Activated B cell treated with CpG ODN at 0.5 μM for 24 hours (primary cell): ENCODE results near the gene HIVEP2. TPM values are rescaled to one million over a fixed set of nuclear protein-coding genes. Genes with fewer than 3 reads are reported as not detected.

Experiments used
- ATAC-seq: fragments of 200-7000 bp; cut with Tn5 transposase; one replicate; pipeline ENCODE4 v1.10.0; 2021; ENCODE audit warnings: low read depth, mild to moderate bottlenecking, moderate library complexity
- CTCF ChIA-PET: fragments of 350-600 bp; sonication (Branson Sonifier 250); formaldehyde crosslinking; loops from one replicate; lab custom pipeline; 2021; ENCODE audit warnings: antibody characterized with exemption; lab: Charles Lee
- POLR2A ChIA-PET: fragments of 350-600 bp; sonication (Branson Sonifier 250); formaldehyde crosslinking; loops from one replicate; lab custom pipeline; 2021; ENCODE audit warnings: antibody characterized with exemption; lab: Charles Lee
- DNase-seq: peaks from one replicate; pipeline ENCODE4 v3.0.0; 2022
- H3K27ac Mint-ChIP-seq: one replicate; pipeline ENCODE4 v1.8.0; 2020; ENCODE audit warnings: mixed read lengths
- H3K27me3 Mint-ChIP-seq: one replicate; pipeline ENCODE4 v1.8.0; 2021; ENCODE audit warnings: mixed read lengths
- H3K36me3 Mint-ChIP-seq: one replicate; pipeline ENCODE4 v1.8.0; 2021; ENCODE audit warnings: low read depth, mixed read lengths
- H3K4me1 Mint-ChIP-seq: one replicate; pipeline ENCODE4 v1.8.0; 2021; ENCODE audit warnings: mixed read lengths
- H3K4me3 Mint-ChIP-seq: one replicate; pipeline ENCODE4 v1.8.0; 2020; ENCODE audit warnings: mild to moderate bottlenecking, mixed read lengths
- H3K9me3 Mint-ChIP-seq: one replicate; pipeline ENCODE4 v1.8.0; 2020; ENCODE audit warnings: mixed read lengths
- intact Hi-C: fragments of 100-400 bp; cut with micrococcal nuclease; formaldehyde crosslinking; loops from one replicate; pipeline ENCODE4 v1.15.1; 2024
- total RNA-seq: library from RNA; stranded (reverse); gene quantifications from 2 replicates; pipeline ENCODE4 v1.2.3, GENCODE V29; 2022
- TF ChIP-seq, protein P1 (sequence below): fragments of 200-600 bp; IDR thresholded peaks from one replicate; pipeline ENCODE4 v1.8.0; 2022; ENCODE audit warnings: antibody characterized with exemption, mild to moderate bottlenecking

HIVEP2 gene
- total RNA-seq, 1 donor from 2014 or later: 25.4 TPM

DNA sequence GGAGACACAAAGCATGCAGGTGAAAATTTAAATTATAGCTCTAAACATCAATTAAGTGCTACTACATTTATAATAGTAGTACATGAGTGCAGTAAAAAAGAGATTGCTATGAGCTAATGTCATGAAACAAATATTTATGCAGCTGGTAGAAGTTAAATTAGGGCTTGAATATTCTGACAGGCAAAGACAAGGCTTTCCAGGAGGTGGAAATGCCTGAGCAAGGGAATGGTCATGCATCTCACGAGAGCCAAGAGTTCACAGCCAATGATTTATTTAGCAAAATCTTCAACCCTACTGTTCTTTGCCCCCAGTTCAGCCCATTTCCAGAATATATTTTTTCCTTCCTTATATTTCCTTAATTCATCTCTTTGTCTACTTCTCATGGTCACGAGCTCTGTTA lies 128.9 kb downstream of the HIVEP2 start:
- Mint-ChIP-seq H3K9me3 (no peaks in the 10 kb centered on the region), H3K4me3 (no peak overlapping the region), H3K4me1 (peaks cover 80% of the 10 kb centered on the region), H3K36me3 (peaks cover 40% of the 10 kb centered on the region), H3K27ac (no peak overlapping the region), H3K27me3 (no peaks in the 10 kb centered on the region)
- DNase-seq (no peak), ATAC-seq (no peak)
- ChIA-PET CTCF (no interaction called here), POLR2A (no interaction called here)
- TF ChIP-seq, protein P1, sequence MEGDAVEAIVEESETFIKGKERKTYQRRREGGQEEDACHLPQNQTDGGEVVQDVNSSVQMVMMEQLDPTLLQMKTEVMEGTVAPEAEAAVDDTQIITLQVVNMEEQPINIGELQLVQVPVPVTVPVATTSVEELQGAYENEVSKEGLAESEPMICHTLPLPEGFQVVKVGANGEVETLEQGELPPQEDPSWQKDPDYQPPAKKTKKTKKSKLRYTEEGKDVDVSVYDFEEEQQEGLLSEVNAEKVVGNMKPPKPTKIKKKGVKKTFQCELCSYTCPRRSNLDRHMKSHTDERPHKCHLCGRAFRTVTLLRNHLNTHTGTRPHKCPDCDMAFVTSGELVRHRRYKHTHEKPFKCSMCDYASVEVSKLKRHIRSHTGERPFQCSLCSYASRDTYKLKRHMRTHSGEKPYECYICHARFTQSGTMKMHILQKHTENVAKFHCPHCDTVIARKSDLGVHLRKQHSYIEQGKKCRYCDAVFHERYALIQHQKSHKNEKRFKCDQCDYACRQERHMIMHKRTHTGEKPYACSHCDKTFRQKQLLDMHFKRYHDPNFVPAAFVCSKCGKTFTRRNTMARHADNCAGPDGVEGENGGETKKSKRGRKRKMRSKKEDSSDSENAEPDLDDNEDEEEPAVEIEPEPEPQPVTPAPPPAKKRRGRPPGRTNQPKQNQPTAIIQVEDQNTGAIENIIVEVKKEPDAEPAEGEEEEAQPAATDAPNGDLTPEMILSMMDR: no peak
- intact Hi-C loops: no loop called here

DNA sequence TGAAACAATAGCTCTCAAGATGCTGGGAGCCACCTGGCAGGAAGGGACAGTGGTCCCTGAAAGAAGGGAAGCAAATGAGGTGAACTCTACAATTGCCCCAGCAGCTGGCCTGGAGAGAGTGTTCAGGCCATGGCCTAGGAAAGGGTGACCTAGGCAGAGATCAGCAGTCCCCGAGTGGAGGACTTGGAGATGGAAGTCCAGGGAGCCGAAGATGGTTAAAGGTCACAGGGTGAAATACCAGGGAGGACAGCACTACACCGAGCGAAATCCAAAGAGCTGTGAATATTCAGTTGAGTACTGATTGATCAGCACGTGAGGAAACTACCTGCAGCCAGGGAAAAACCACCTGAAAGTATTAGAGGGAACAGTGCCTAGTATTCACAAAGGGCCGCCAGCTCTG lies 133.1 kb downstream of the HIVEP2 start:
- Mint-ChIP-seq H3K36me3 (peaks cover 57% of the 10 kb centered on the region), H3K27ac (peak overlapping the region; percentile 1), H3K4me3 (no peak overlapping the region), H3K27me3 (no peaks in the 10 kb centered on the region), H3K4me1 (peaks cover 48% of the 10 kb centered on the region), H3K9me3 (no peaks in the 10 kb centered on the region)
- DNase-seq (no peak), ATAC-seq (no peak)
- TF ChIP-seq, protein P1: no peak
- POLR2A ChIA-PET: no interaction called here
- intact Hi-C loops: no loop called here
- CTCF ChIA-PET: no interaction called here

DNA sequence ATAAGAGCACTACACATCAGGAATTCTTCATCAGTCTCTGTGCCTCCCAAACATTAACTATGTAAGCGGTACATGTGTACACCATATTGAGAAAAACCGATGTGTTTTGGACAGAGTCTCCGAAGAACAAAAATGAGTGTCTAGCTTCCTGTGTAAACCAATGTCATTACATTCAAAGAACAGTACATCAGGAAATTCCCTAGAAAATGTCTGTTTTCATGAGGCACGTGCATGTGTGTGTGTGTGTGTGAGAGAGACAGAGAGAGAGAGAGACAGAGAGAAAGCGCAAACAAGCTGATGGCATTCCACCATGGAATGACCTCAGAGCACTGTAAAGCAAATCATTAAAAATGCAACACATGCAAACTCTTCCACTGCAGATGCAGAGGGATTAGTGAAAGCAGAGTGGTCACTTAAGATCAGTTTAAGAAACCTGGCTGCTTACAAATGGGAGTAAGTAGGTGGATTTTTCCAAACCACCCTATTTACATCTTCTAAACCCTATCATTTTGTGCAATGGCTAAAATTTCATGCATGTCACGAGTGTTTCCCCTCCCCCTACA lies 133.9 kb downstream of the HIVEP2 start:
- H3K9me3 Mint-ChIP-seq: no peaks in the 10 kb centered on the region
- TF ChIP-seq, protein P1: no peak
- CTCF ChIA-PET: no interaction called here
- no peaks in the 10 kb centered on the region for H3K27me3 Mint-ChIP-seq
- DNase-seq (no peak), ATAC-seq (no peak)
- peak overlapping the region; percentile 54 for H3K27ac Mint-ChIP-seq
- peaks cover 57% of the 10 kb centered on the region for H3K36me3 Mint-ChIP-seq
- intact Hi-C loops: no loop called here
- POLR2A ChIA-PET: no interaction called here
- peaks cover 44% of the 10 kb centered on the region for H3K4me1 Mint-ChIP-seq
- H3K4me3 Mint-ChIP-seq: no peak overlapping the region

DNA sequence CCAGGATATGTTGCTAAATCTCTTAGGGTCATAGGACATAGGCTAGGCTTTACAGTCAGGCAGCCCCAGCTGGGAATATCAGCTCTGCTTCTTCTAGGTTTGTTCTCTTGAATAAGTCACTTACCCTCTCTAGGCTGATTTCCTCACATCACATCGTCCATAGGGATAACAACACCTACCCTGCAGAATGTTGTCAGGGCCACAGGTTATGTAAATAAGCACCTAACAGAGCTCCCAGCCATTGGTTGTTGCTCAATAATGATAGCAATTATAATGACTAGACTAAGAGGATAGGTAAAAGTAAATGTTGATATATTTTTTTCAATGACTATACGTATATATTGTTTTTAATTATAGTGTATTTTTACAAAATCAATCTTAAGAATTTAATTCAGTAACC lies 135.0 kb downstream of the HIVEP2 start:
- ChIA-PET CTCF (no interaction called here), POLR2A (no interaction called here)
- Mint-ChIP-seq H3K9me3 (no peaks in the 10 kb centered on the region), H3K4me3 (no peak overlapping the region), H3K27me3 (no peaks in the 10 kb centered on the region), H3K27ac (no peak overlapping the region), H3K36me3 (peaks cover 60% of the 10 kb centered on the region), H3K4me1 (peaks cover 39% of the 10 kb centered on the region)
- DNase-seq (no peak), ATAC-seq (no peak)
- intact Hi-C loops: no loop called here
- TF ChIP-seq, protein P1: no peak

DNA sequence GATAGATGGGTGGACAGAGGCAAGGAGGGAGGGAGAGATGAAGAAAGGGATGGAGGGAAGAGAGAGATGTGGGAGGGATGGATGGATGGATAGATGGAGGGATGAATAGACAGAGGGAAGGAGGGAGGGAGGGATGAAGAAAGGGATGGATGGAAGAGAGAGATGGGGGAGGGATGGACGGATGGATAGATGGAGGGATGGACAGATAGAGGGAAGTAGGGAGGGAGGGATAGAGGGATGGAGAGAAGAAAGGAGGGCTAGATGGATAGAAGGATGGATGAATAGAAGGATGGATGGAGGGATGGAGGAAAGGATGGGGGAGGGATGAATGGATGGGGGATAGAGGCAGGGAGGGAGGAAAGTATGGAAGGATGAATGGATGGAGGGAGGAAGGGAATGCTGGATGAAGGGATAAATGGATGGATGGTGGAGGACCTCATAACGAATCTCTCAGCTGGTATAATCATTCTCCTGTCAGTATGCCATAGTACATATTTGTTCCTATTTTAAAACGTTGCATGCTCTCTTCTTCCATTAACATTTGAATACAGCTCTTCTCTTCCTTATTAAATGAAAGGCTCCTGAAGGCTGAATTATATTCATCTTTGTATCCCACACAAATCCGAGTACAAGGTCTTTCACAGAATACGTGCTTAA lies 136.4 kb downstream of the HIVEP2 start:
- ATAC-seq: no peak
- no peak overlapping the region for H3K4me3 Mint-ChIP-seq
- H3K27ac Mint-ChIP-seq: no peak overlapping the region
- no peaks in the 10 kb centered on the region for H3K9me3 Mint-ChIP-seq
- POLR2A ChIA-PET: interaction anchor here (0.7 kb wide), 1 partner anchor 128 kb away, joined by 13 read pairs; no protein-coding TSS in a partner anchor
- peaks cover 36% of the 10 kb centered on the region for H3K4me1 Mint-ChIP-seq
- peaks cover 50% of the 10 kb centered on the region for H3K36me3 Mint-ChIP-seq
- no peaks in the 10 kb centered on the region for H3K27me3 Mint-ChIP-seq
- CTCF ChIA-PET: no interaction called here
- intact Hi-C loops: no loop called here
- DNase-seq: no peak
- TF ChIP-seq, protein P1: no peak
